DND-41 (cell line): Measurements from ENCODE around the gene SFXN5.

Experiments used
- CTCF ChIP-seq: IDR thresholded peaks from 2 replicates; pipeline ENCODE4 v1.5.1; 2012; ENCODE audit warnings: borderline replicate concordance, low read length, moderate library complexity, mild to moderate bottlenecking; ENCODE audit not compliant: poor library complexity, severe bottlenecking; ENCODE audit errors: extremely low read depth
- EZH2 ChIP-seq: IDR thresholded peaks from 3 replicates; pipeline ENCODE4 v1.6.1; 2012; ENCODE audit warnings: borderline replicate concordance, low read depth, mild to moderate bottlenecking, moderate library complexity, low read length, inconsistent platforms; ENCODE audit not compliant: severe bottlenecking

- TF ChIP-seq EZH2 (no peak), CTCF (no peak)
Measured at GRCh38 chr2:72917138-72917876, 154.2 kb downstream of the SFXN5 start, which contains the start of gene EMX1.
